Adrenal gland (tissue), 12 donors: ENCODE results near the gene RBMS1. TPM values are rescaled to one million over a fixed set of nuclear protein-coding genes. Genes with fewer than 3 reads are reported as not detected.
A peak's percentile ranks its signal among the peaks of the same experiment; 100 is the strongest.

Experiments used
- DNase-seq, 7 donors: peaks; one replicate each; pipeline ENCODE4 v3.0.0-alpha.2; 2019 to 2020
- H3K27ac ChIP-seq, 5 donors: fragments of 200-600 bp; sonication (generic) in 4 of 5; 1 replicate in 3 of 5; 2 replicates in 2 of 5; pipeline versions ENCODE4 v1.5.1 to v1.8.0; 2016 to 2020; ENCODE audit warnings: mild to moderate bottlenecking in 1 of 5
- H3K27me3 ChIP-seq: fragments of 200-600 bp; 2 replicates; pipeline ENCODE4 v1.8.0; 2021
- H3K36me3 ChIP-seq, 2 donors: fragments of 200-600 bp; replicated peaks in 1 of 2; 1 replicate in 1 of 2; 2 replicates in 1 of 2; pipeline versions ENCODE4 v1.5.1 to v1.8.0; 2018 to 2022
- H3K4me1 ChIP-seq, 2 donors: fragments of 200-600 bp; replicated peaks in 1 of 2; 1 replicate in 1 of 2; 2 replicates in 1 of 2; pipeline versions ENCODE4 v1.5.1 to v1.8.0; 2018 to 2021
- H3K4me3 ChIP-seq, 4 donors: fragments of 200-600 bp; sonication (generic) in 3 of 4; one replicate each; pipeline ENCODE4 v1.5.1; 2016 to 2018
- H3K9me3 ChIP-seq, 3 donors: fragments of 200-600 bp; sonication (generic) in 1 of 3; replicated peaks in 1 of 3; 1 replicate in 2 of 3; 2 replicates in 1 of 3; pipeline versions ENCODE4 v1.5.1 to v1.8.0; 2016 to 2021
- CTCF ChIP-seq, 6 experiments: fragments of 450-650 bp in 4 of 6; fragments of 200-600 bp in 2 of 6; sonication (generic) in 1 of 6; IDR thresholded peaks; 1 replicate in 5 of 6; 2 replicates in 1 of 6; pipeline versions ENCODE4 v1.5.1 to v1.8.0; 2016 to 2021; ENCODE audit warnings: antibody characterized with exemption in 6 of 6, mild to moderate bottlenecking in 2 of 6, moderate library complexity in 1 of 6
- POLR2A ChIP-seq, 2 donors: fragments of 450-650 bp; IDR thresholded peaks; one replicate each; pipeline ENCODE4 v1.6.1; 2017; ENCODE audit warnings: antibody characterized with exemption in 2 of 2, mild to moderate bottlenecking in 2 of 2, moderate library complexity in 1 of 2
- WGBS, 4 donors: extraction: QIAGEN DNeasy Blood & Tissue Kit in 2 of 4; methylation state at CpG; one replicate each; pipeline versions ENCODE4 v1.1.5 to v1.1.7; 2013 to 2017; 5-methylcytosine and 5-hydroxymethylcytosine counted together
- intact Hi-C, 2 donors: fragments of 100-400 bp; cut with DNase I; formaldehyde crosslinking; loops; one replicate each; pipeline versions ENCODE4 v1.14.1 to v1.15.0; 2022 to 2023
- polyA plus RNA-seq, 3 donors: library from polyadenylated mRNA; stranded (reverse); fragments of 200-250 nt in 2 of 3; fragments of 350-450 nt in 1 of 3; fragmentation: Illumina TruSeq in 1 of 3; extraction: RNeasy Lipid Tissue Mini Kit (QIAGEN cat#74804) in 1 of 3; gene quantifications; one replicate each; pipeline ENCODE4 v1.2.3, GENCODE V29; 2013 to 2014
- total RNA-seq, 9 donors: library from RNA; depleted of rRNA in 4 of 9; stranded (reverse); fragments of >200 nt in 4 of 9; fragments of 120-200 nt in 1 of 9; fragmentation: NEBNext Ultra II Directional in 1 of 9; extraction: Animal tissue kit (Norgen Biotek cat#: 25700) in 1 of 9; gene quantifications; one replicate each; pipeline versions ENCODE4 v1.1.0 to v1.2.4, GENCODE V29; 2013 to 2023
- donor health status: healthy with polysubstance abuse.
- donor health status: Bipolar disorder and iron deficiency.
- donor health status: DM: yes; HTN: yes; CAD: no.
- donor health status: DM: no; HTN: no; CAD: no.
- donor health status: DM: no; HTN: no; CAD: no.
- donor health status: DM: yes; HTN: yes; CAD: no.

Gene RBMS1
- total and polyA plus RNA-seq, 12 donors: 24.2 to 62.1 (median 37.1) TPM

- no peak for TF ChIP-seq CTCF (IDR thresholded peaks at IDR 0.05)
- TF ChIP-seq POLR2A (IDR thresholded peaks at IDR 0.05): no peak
Measured at GRCh38 chr2:160305081-160305750, 188.4 kb downstream of the RBMS1 start.

GRCh38 chr2:160303527-160303926, 190.1 kb downstream of the RBMS1 start:
- intact Hi-C loops: no loop called here
- Histone ChIP-seq H3K4me3 (no peak overlapping the region), H3K27ac (no peak overlapping the region), H3K4me1 (peaks cover 0 to 15% of the 10 kb centered on the region in 2 donors), H3K36me3 (peaks cover 0 to 13% of the 10 kb centered on the region in 2 donors), H3K9me3 (no peaks in the 10 kb centered on the region), H3K27me3 (no peaks in the 10 kb centered on the region)
- WGBS, 4 donors: 84 to 89% (median 86%) methylated on average over 3 of the region's 3 CpGs
- TF ChIP-seq POLR2A (IDR thresholded peaks at IDR 0.05) (no peak), CTCF (IDR thresholded peaks at IDR 0.05) (no peak)
- DNase-seq: no peak

More at GRCh38 chr2:160305081-160305750, 188.4 kb downstream of the RBMS1 start:
- Histone ChIP-seq H3K9me3 (no peaks in the 10 kb centered on the region), H3K27ac (no peak overlapping the region), H3K36me3 (peaks cover 0 to 7% of the 10 kb centered on the region in 2 donors), H3K4me3 (no peak overlapping the region), H3K4me1 (peaks cover 0 to 15% of the 10 kb centered on the region in 2 donors), H3K27me3 (no peaks in the 10 kb centered on the region)
- WGBS, 4 donors: 89 to 97% (median 94%) methylated on average over 4 of the region's 4 CpGs
- intact Hi-C loops: no loop called here
- no peak for DNase-seq

- no peak for TF ChIP-seq POLR2A (IDR thresholded peaks at IDR 0.05)
- no peak for TF ChIP-seq CTCF (IDR thresholded peaks at IDR 0.05)
- intact Hi-C loops: no loop called here
- Histone ChIP-seq H3K27me3 (no peaks in the 10 kb centered on the region), H3K36me3 (peaks cover 0 to 14% of the 10 kb centered on the region in 2 donors), H3K4me1 (peaks cover 0 to 15% of the 10 kb centered on the region in 2 donors), H3K9me3 (no peaks in the 10 kb centered on the region), H3K27ac (no peak overlapping the region), H3K4me3 (no peak overlapping the region)
- WGBS, 4 donors: 80 to 94% (median 88%) methylated on average over 2 of the region's 2 CpGs
- DNase-seq: no peak
Measured at GRCh38 chr2:160303076-160303475, 190.5 kb downstream of the RBMS1 start.

GRCh38 chr2:160301420-160301819, 192.2 kb downstream of the RBMS1 start:
- WGBS, 4 donors: 47 to 75% (median 59%) methylated on average over 2 of the region's 2 CpGs
- Histone ChIP-seq H3K9me3 (no peaks in the 10 kb centered on the region), H3K27ac (no peak overlapping the region), H3K27me3 (no peaks in the 10 kb centered on the region), H3K4me3 (no peak overlapping the region), H3K36me3 (peaks cover 0 to 28% of the 10 kb centered on the region in 2 donors), H3K4me1 (peaks cover 0 to 15% of the 10 kb centered on the region in 2 donors)
- no peak for TF ChIP-seq CTCF (IDR thresholded peaks at IDR 0.05)
- no peak for TF ChIP-seq POLR2A (IDR thresholded peaks at IDR 0.05)
- DNase-seq: peak in 3 of 7 donors; percentile 20 to 31 (median 26)
- intact Hi-C loops: no loop called here
